Ecto neural progenitor cell (in vitro differentiated cells): ENCODE data around the gene OR4C13.
"Not testable (repeated sequence)": the region's sequence is repeated elsewhere in the genome, so short reads cannot be mapped to it uniquely, and the experiment has no call there.

Experiments
- DNase-seq: peaks from one replicate; pipeline ENCODE4 v3.0.0-alpha.2; 2018; ENCODE audit warnings: low spot score

The OR4C13 gene

DNA sequence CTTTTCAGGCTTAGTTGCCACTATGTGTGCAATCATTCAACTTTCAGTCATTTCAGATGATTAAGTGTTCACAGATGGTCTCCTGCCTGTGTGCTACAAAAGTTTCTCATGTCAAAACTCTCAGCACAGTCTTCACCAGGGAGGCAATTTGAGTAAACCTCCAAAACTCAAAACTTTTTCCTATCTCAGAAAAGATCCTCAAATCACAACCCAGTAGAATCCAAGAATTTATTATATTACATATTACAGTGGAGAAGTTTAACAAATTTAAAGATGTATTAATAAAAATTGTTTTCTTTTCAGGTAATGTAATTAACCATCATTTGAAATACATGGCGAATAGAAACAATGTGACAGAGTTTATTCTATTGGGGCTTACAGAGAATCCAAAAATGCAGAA, at the start of gene OR4C13:
Gene OR4C13 (plus strand): TSS at position 301 of the 400 bp plus-strand sequence. CDS start 32 bp downstream, at position 333.
- no peak for DNase-seq

DNA sequence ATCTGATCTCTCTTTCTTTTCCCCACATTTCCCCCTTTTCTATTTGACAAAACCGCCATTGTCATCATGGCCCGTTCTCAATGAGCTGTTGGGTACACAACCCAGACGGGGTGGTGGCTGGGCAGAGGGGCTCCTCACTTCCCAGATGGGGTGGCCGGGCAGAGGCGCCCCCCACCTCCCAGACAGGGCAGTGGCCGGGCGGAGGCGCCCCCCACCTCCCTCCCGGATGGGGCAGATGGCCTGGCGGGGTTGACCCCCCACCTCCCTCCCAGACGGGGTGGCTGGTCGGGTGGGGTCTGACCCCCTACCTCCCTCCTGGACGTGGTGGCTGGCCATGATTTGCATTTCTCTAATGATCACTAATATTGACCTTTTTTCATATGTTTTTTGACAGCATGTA, 40.7 kb upstream of the OR4C13 start:
- DNase-seq = not testable (repeated sequence)

DNA sequence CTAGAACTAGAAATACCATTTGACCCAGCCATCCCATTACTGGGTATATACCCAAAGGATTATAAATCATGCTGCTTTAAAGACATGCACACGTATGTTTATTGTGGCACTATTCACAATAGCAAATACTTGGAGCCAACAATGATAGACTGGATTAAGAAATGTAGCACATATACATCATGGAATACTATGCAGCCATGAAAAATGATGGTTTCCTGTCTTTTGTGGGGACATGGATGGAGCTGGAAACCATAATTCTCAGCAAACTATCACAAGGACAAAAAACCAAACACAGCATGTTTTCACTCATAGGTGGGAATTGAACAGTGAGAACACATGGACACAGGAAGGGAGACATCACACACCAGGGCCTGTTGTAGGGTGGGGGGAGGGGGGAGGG, 3.5 kb upstream of the OR4C13 start:
- not testable (repeated sequence) for DNase-seq

DNA sequence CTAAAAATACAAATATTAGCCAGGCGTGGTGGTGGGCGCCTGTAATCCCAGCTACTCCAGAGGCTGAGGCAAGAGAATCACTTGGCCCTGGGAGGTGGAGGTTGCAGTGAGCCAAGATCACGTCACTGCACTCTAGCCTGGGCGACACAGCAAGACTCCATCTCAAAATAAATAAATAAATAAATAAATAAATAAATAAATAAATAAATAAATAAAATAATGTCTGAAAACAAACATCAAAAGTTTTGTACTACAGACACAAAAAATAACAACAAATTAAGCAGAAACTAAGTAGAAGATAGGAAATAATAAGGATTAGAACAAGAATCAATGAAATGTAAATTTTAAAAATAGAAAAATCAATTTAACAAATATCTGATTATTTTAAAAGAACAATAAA, 21.2 kb downstream of the OR4C13 start:
- not testable (repeated sequence) for DNase-seq

DNA sequence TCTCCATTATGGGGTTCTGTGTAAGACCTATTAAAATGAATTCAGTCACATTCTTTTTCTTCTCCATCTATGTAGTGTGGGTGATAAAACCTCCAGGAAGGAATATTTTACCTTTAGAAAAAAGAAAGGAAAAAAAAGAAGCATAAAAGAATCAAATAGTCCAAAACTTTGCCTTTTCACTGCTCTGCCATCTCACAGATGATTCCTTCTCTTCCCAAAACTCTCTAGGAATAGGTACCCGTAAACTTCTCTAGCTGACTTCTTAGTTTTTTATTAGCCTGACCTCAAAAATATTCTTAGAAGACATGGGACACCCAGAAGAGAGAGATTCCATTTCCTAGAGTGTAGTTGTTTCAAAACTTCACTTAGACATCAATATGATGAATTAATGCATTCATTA, 30.2 kb downstream of the OR4C13 start, which contains the start of gene OR4C12:
Gene OR4C12 (minus strand): TSS at position 101 of the 400 bp plus-strand sequence. CDS start 34 bp downstream, at position 67.
- not testable (repeated sequence) for DNase-seq

DNA sequence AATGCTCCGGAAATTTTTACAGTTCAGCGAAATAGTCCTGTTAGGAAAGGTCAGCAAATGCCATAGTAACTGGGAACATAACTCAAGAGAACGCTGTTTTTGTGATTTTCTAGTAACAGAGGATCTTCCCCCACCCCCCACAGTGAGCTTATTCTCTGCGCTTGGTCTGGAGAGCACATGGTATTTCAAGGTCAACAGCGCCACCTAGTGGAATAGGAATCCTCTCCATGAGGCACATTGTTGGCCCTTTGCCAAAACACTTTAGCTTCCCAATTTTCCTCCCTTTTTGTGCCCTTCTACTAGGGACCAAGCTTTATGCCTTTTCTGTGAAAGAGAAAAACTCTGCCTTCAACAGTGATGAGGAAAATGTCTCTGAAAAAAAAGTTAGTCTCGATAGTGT, 43.4 kb downstream of the OR4C13 start:
- DNase-seq = no peak
